ENCODE measurements around the gene ANKH. TPM values are rescaled to one million over a fixed set of nuclear protein-coding genes. Genes with fewer than 3 reads are reported as not detected.

Gene ANKH
- total RNA-seq, 1 donor from 2014 or later = 39.1 TPM

DNA sequence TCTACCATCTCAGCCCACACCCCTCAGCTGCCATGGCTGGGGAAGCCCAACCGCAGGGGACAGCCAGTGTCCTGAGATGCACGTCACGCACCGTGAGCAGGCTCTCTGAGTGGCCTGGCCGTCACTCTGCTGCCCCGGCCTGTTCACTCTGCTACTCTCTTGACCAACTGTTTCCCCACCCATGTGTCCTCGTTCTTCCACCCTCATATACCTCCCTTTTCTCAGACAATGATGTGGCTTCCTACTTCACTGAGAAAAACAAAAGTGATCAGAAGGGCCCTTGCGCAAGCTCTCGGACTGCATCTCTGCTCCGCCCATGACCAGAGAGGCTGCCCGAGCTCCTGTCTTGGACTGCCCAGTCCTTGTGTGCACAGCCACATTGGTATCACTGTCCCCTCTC is 159.4 kb downstream of the ANKH start:
- no peak overlapping the region for H3K4me3 Mint-ChIP-seq
- no peaks in the 10 kb centered on the region for H3K4me1 Mint-ChIP-seq
- DNase-seq (ENCODE audit: low spot score in 2 of 2, unreplicated experiment in 2 of 2) = no peak
- no peaks in the 10 kb centered on the region for H3K9me3 Mint-ChIP-seq
- H3K27me3 Mint-ChIP-seq (ENCODE audit: low read depth) = no peaks in the 10 kb centered on the region
- peaks cover 60% of the 10 kb centered on the region for H3K36me3 Mint-ChIP-seq
- H3K27ac Mint-ChIP-seq = no peak overlapping the region
- TF ChIP-seq, protein P1, sequence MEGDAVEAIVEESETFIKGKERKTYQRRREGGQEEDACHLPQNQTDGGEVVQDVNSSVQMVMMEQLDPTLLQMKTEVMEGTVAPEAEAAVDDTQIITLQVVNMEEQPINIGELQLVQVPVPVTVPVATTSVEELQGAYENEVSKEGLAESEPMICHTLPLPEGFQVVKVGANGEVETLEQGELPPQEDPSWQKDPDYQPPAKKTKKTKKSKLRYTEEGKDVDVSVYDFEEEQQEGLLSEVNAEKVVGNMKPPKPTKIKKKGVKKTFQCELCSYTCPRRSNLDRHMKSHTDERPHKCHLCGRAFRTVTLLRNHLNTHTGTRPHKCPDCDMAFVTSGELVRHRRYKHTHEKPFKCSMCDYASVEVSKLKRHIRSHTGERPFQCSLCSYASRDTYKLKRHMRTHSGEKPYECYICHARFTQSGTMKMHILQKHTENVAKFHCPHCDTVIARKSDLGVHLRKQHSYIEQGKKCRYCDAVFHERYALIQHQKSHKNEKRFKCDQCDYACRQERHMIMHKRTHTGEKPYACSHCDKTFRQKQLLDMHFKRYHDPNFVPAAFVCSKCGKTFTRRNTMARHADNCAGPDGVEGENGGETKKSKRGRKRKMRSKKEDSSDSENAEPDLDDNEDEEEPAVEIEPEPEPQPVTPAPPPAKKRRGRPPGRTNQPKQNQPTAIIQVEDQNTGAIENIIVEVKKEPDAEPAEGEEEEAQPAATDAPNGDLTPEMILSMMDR (IDR thresholded peaks at IDR 0.05; ENCODE audit: unreplicated experiment) = no peak

DNA sequence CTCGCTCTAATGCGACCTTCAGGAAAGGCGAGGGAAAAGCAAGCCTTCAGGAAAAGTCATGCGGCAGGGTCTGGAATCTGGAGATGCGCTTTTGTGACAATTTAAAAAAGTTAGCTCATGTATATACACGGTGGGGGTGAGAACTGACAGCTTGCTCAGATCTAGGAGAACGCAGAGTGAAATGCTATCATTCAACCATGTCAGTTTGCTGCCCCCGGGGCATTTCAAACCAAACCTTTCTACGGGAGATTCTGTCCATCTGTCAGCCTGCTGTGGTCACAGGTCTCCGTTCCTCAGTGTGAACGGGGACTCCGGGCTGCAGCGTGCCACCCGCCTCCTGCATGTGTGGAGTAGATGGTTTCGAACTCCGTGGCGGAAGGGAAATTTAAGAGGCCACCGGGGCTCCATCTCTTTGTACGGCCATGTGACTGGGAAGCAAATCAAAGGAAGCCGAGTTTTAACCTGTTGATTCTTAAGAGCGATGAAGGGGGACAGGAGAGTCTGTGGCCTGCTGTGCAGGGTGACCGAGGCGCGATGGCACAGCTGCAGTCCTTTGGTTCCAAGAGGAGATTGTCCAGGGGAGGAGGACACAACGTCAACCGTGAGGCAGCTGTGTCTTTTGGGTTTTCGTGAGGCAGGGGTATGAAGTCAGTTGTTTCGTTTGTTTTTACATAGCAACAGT is 161.1 kb downstream of the ANKH start:
- H3K4me1 Mint-ChIP-seq = peaks cover 2% of the 10 kb centered on the region

DNA sequence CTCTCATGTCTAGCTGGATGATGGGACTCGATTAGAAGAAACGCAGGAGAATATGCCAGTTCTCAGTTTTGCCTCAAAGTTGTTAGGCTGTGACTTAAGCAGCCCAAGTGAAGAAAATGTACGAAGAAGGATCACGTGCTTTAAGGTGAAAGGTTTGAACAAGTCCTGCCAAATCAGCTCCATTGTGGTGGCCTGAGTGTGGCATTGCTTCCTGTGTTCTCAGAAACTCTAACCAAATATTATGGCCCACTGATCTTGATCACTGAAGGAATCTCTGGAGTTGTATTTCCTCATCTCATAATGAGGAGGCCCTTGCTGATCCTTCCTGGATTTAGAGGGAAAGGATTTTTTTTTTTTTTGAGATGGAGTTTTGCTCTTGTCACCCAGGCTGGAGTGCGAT is 163.0 kb downstream of the ANKH start:
- H3K36me3 Mint-ChIP-seq = peaks cover 51% of the 10 kb centered on the region
- DNase-seq (ENCODE audit: low spot score in 2 of 2, unreplicated experiment in 2 of 2) = no peak
- no peaks in the 10 kb centered on the region for H3K27me3 Mint-ChIP-seq (ENCODE audit: low read depth)
- TF ChIP-seq, protein P1 (IDR thresholded peaks at IDR 0.05; ENCODE audit: unreplicated experiment) = no peak
- no peak overlapping the region for H3K4me3 Mint-ChIP-seq
- H3K9me3 Mint-ChIP-seq = no peaks in the 10 kb centered on the region
- H3K27ac Mint-ChIP-seq = no peak overlapping the region
- H3K4me1 Mint-ChIP-seq = peaks cover 2% of the 10 kb centered on the region

More for the DNA sequence above, 161.1 kb downstream of the ANKH start:
- Mint-ChIP-seq H3K27me3 (ENCODE audit: low read depth) (no peaks in the 10 kb centered on the region), H3K36me3 (peaks cover 52% of the 10 kb centered on the region), H3K27ac (no peak overlapping the region), H3K4me3 (no peak overlapping the region), H3K9me3 (no peaks in the 10 kb centered on the region)
- TF ChIP-seq, protein P1 (IDR thresholded peaks at IDR 0.05; ENCODE audit: unreplicated experiment) = no peak
- no peak for DNase-seq (ENCODE audit: low spot score in 2 of 2, unreplicated experiment in 2 of 2)

DNA sequence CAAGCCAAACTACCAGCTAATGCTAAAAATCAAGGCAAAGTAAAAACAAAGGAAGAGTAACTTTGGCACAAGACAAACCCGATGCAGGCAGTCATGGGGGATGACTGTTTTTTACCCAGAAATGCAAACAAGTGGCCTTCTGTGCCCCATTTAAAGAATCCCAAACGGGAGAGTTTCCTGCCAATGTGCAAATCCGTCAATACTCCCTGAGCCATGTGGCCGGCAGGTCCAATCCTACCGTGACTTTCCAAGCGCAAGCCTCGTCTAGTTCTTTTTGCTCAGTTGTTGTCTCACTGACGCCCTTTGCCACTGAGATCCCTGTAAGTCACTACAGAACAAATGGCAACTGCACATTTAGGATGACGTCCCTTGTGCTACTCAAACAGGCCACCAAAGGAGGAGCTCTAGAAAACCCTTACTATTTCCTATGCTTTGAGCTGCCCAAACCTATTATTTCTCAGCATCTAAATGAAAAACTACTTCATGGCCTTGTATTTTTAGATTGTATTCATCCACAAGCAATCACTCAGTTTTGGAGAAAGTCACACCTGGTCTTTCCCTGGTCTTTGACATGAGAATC is 163.7 kb downstream of the ANKH start:
- H3K27ac Mint-ChIP-seq = no peak overlapping the region
- TF ChIP-seq, protein P1 (IDR thresholded peaks at IDR 0.05; ENCODE audit: unreplicated experiment) = no peak
- H3K4me3 Mint-ChIP-seq = no peak overlapping the region
- H3K36me3 Mint-ChIP-seq = peaks cover 51% of the 10 kb centered on the region
- H3K27me3 Mint-ChIP-seq (ENCODE audit: low read depth) = no peaks in the 10 kb centered on the region
- DNase-seq (ENCODE audit: low spot score in 2 of 2, unreplicated experiment in 2 of 2) = no peak
- no peaks in the 10 kb centered on the region for H3K9me3 Mint-ChIP-seq
- peaks cover 2% of the 10 kb centered on the region for H3K4me1 Mint-ChIP-seq

DNA sequence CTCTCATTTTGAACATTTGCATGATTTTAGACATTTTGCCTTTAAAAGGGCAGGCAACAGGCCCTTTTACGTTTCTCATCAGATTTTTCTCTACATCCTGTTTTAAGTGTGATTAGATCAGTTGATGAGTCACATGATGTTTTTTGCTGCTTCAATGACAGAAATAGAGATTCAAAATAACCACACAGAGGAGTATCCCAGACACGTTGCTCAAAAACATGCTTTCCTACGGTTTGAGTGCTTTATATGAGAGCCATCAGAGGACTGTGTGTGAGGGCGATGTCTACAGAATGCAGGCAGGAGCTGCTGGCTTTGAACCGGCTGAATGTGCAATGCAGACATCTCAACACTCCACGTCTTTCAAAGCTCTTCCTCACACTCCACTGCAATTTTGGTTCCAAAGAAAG is 165.0 kb downstream of the ANKH start:
- DNase-seq (ENCODE audit: low spot score in 2 of 2, unreplicated experiment in 2 of 2) = no peak
- TF ChIP-seq, protein P1 (IDR thresholded peaks at IDR 0.05; ENCODE audit: unreplicated experiment) = no peak
- peaks cover 2% of the 10 kb centered on the region for H3K4me1 Mint-ChIP-seq
- no peak overlapping the region for H3K4me3 Mint-ChIP-seq
- peaks cover 47% of the 10 kb centered on the region for H3K36me3 Mint-ChIP-seq
- H3K27me3 Mint-ChIP-seq (ENCODE audit: low read depth) = no peaks in the 10 kb centered on the region
- no peaks in the 10 kb centered on the region for H3K9me3 Mint-ChIP-seq
- no peak overlapping the region for H3K27ac Mint-ChIP-seq
